ENCODE data around the gene PTPRN2. TPM values are rescaled to one million over a fixed set of nuclear protein-coding genes. Genes with fewer than 3 reads are reported as not detected.
A peak's percentile ranks its signal among the peaks of the same experiment; 100 is the strongest.

Gene PTPRN2
- total RNA-seq, 1 donor from 2014 or later: 2.4 TPM

GRCh38 chr7:157570531-157571200 is 1017.0 kb downstream of the PTPRN2 start:
- TF ChIP-seq CTCF (IDR thresholded peaks at IDR 0.05; ENCODE audit: insufficient read depth, low read length, poor library complexity, severe bottlenecking): no peak
- no peak overlapping the region for H3K4me3 ChIP-seq (ENCODE audit: low read depth, low read length)
- DNase-seq (ENCODE audit: low read depth): no peak

GRCh38 chr7:157569967-157570366 is 1017.7 kb downstream of the PTPRN2 start:
- DNase-seq (ENCODE audit: low read depth): no peak
- no peak for TF ChIP-seq CTCF (IDR thresholded peaks at IDR 0.05; ENCODE audit: insufficient read depth, low read length, poor library complexity, severe bottlenecking)
- Histone ChIP-seq H3K4me3 (ENCODE audit: low read depth, low read length) (no peak overlapping the region), H3K27me3 (ENCODE audit: control insufficient read depth, insufficient read depth, low read length) (no peaks in the 10 kb centered on the region), H3K36me3 (ENCODE audit: control insufficient read depth, insufficient read depth, low read length) (no peaks in the 10 kb centered on the region)

More at GRCh38 chr7:157570531-157571200, 1017.0 kb downstream of the PTPRN2 start:
- Histone ChIP-seq H3K36me3 (ENCODE audit: control insufficient read depth, insufficient read depth, low read length) (no peaks in the 10 kb centered on the region), H3K27me3 (ENCODE audit: control insufficient read depth, insufficient read depth, low read length) (no peaks in the 10 kb centered on the region)

GRCh38 chr7:157568770-157569584 is 1018.6 kb downstream of the PTPRN2 start:
- no peaks in the 10 kb centered on the region for H3K27me3 ChIP-seq (ENCODE audit: control insufficient read depth, insufficient read depth, low read length)
- peak; percentile 16 for DNase-seq (ENCODE audit: low read depth)

GRCh38 chr7:157568106-157568769 is 1019.4 kb downstream of the PTPRN2 start:
- DNase-seq (ENCODE audit: low read depth): no peak
- no peaks in the 10 kb centered on the region for H3K36me3 ChIP-seq (ENCODE audit: control insufficient read depth, insufficient read depth, low read length)
- peak overlapping the region; percentile 49 for H3K4me3 ChIP-seq (ENCODE audit: low read depth, low read length)
- H3K27me3 ChIP-seq (ENCODE audit: control insufficient read depth, insufficient read depth, low read length): no peaks in the 10 kb centered on the region
- TF ChIP-seq CTCF (IDR thresholded peaks at IDR 0.05; ENCODE audit: insufficient read depth, low read length, poor library complexity, severe bottlenecking): no peak

More at GRCh38 chr7:157568770-157569584, 1018.6 kb downstream of the PTPRN2 start:
- Histone ChIP-seq H3K36me3 (ENCODE audit: control insufficient read depth, insufficient read depth, low read length) (no peaks in the 10 kb centered on the region), H3K4me3 (ENCODE audit: low read depth, low read length) (peak overlapping the region; percentile 49)
- TF ChIP-seq CTCF (IDR thresholded peaks at IDR 0.05; ENCODE audit: insufficient read depth, low read length, poor library complexity, severe bottlenecking): no peak

- DNase-seq (ENCODE audit: low read depth): no peak
- no peaks in the 10 kb centered on the region for H3K27me3 ChIP-seq (ENCODE audit: control insufficient read depth, insufficient read depth, low read length)
- H3K36me3 ChIP-seq (ENCODE audit: control insufficient read depth, insufficient read depth, low read length): no peaks in the 10 kb centered on the region
- no peak overlapping the region for H3K4me3 ChIP-seq (ENCODE audit: low read depth, low read length)
- TF ChIP-seq CTCF (IDR thresholded peaks at IDR 0.05; ENCODE audit: insufficient read depth, low read length, poor library complexity, severe bottlenecking): no peak
These were observed 1020.0 kb downstream of the PTPRN2 start for GRCh38 chr7:157567666-157568065.

Measured in kidney epithelial cell (primary cell).